Kidney epithelial cell (primary cell): ENCODE measurements around the gene TCF7L2. TPM values are rescaled to one million over a fixed set of nuclear protein-coding genes. Genes with fewer than 3 reads are reported as not detected.

Source experiments
- DNase-seq: peaks from one replicate; pipeline ENCODE4 v3.0.0-alpha.2; 2010; ENCODE audit warnings: low read depth
- H3K27me3 ChIP-seq: 2 replicates; pipeline ENCODE4 v1.6.0; 2011; ENCODE audit warnings: low read length; ENCODE audit not compliant: control insufficient read depth, insufficient read depth
- H3K36me3 ChIP-seq: 2 replicates; pipeline ENCODE4 v1.5.1; 2011; ENCODE audit warnings: low read length; ENCODE audit not compliant: control insufficient read depth, insufficient read depth
- H3K4me3 ChIP-seq: 2 replicates; pipeline ENCODE4 v1.5.1; 2011; ENCODE audit warnings: low read depth, mild to moderate bottlenecking, control low read depth, low read length
- CTCF ChIP-seq: IDR thresholded peaks from 2 replicates; pipeline ENCODE4 v1.5.1; 2011; ENCODE audit warnings: mild to moderate bottlenecking, moderate library complexity, low read length, control low read depth, inconsistent platforms; ENCODE audit not compliant: insufficient read depth, poor library complexity, severe bottlenecking
- total RNA-seq: library from RNA; depleted of rRNA; stranded (reverse); fragments of >200 nt; gene quantifications from 2 replicates; pipeline ENCODE4 v1.2.3, GENCODE V29; 2015

The TCF7L2 gene
- total RNA-seq, 1 donor from 2014 or later, result 3.4 TPM

- TF ChIP-seq CTCF, result no peak
- H3K36me3 ChIP-seq, result no peaks in the 10 kb centered on the region
- no peak for DNase-seq
Observed at GRCh38 chr10:113080061-113080924, 130.2 kb downstream of the TCF7L2 start.

GRCh38 chr10:113080925-113081229 is 130.8 kb downstream of the TCF7L2 start:
- Histone ChIP-seq H3K36me3 (no peaks in the 10 kb centered on the region), H3K4me3 (no peak overlapping the region), H3K27me3 (no peaks in the 10 kb centered on the region)
- DNase-seq, result no peak
- no peak for TF ChIP-seq CTCF

More at GRCh38 chr10:113080061-113080924, 130.2 kb downstream of the TCF7L2 start:
- no peak overlapping the region for H3K4me3 ChIP-seq
- H3K27me3 ChIP-seq, result no peaks in the 10 kb centered on the region

GRCh38 chr10:113084031-113084430 is 134.0 kb downstream of the TCF7L2 start:
- no peaks in the 10 kb centered on the region for H3K27me3 ChIP-seq
- H3K4me3 ChIP-seq, result no peak overlapping the region
- no peaks in the 10 kb centered on the region for H3K36me3 ChIP-seq
- TF ChIP-seq CTCF, result no peak
- no peak for DNase-seq

GRCh38 chr10:113085776-113086175 is 135.7 kb downstream of the TCF7L2 start:
- DNase-seq, result no peak
- H3K36me3 ChIP-seq, result no peaks in the 10 kb centered on the region
- H3K4me3 ChIP-seq, result no peak overlapping the region
- TF ChIP-seq CTCF, result no peak
- H3K27me3 ChIP-seq, result no peaks in the 10 kb centered on the region

GRCh38 chr10:113086282-113086681 is 136.2 kb downstream of the TCF7L2 start:
- no peaks in the 10 kb centered on the region for H3K27me3 ChIP-seq
- DNase-seq, result no peak
- no peaks in the 10 kb centered on the region for H3K36me3 ChIP-seq
- H3K4me3 ChIP-seq, result no peak overlapping the region
- no peak for TF ChIP-seq CTCF
